HepG2 (cell line): Measurements from ENCODE around the gene MAP1LC3B. TPM values are rescaled to one million over a fixed set of nuclear protein-coding genes. Genes with fewer than 3 reads are reported as not detected.

Source experiments
- ATM ChIP-seq: fragments of 450-650 bp; IDR thresholded peaks from 2 replicates; pipeline ENCODE4 v1.7.1; 2017; ENCODE audit warnings: mild to moderate bottlenecking, borderline replicate concordance
- CCAR2 ChIP-seq: fragments of 200-400 bp; formaldehyde crosslinking; optimal IDR thresholded peaks from 2 replicates; pipeline ENCODE3; 2018; ENCODE audit warnings: low read depth, mild to moderate bottlenecking, low read length, moderate library complexity
- ELF4 ChIP-seq: sonication (generic); formaldehyde crosslinking; IDR thresholded peaks from 2 replicates; pipeline ENCODE4 v1.5.0; 2020; ENCODE audit warnings: missing genetic modification reagents, mild to moderate bottlenecking, moderate library complexity, borderline replicate concordance
- GATA4 ChIP-seq: sonication (generic); IDR thresholded peaks from 2 replicates; pipeline ENCODE4 v1.6.1; 2016; ENCODE audit warnings: antibody characterized with exemption, low read depth, borderline replicate concordance
- NFIC ChIP-seq: IDR thresholded peaks from 2 replicates; pipeline ENCODE4 v1.6.1; 2012; ENCODE audit warnings: mild to moderate bottlenecking, low read length, inconsistent platforms
- NONO ChIP-seq, 2 experiments: fragments of 450-650 bp in 1 of 2; sonication (generic) in 1 of 2; formaldehyde crosslinking in 1 of 2; IDR thresholded peaks in 1 of 2; conservative IDR thresholded peaks in 1 of 2; 2 replicates each; pipeline versions ENCODE4 v1.6.1 to v1.8.0; 2017 to 2022; ENCODE audit warnings: mild to moderate bottlenecking in 1 of 2, missing genetic modification reagents in 1 of 2, moderate library complexity in 1 of 2
- NR0B2 ChIP-seq: sonication (generic); formaldehyde crosslinking; IDR thresholded peaks from 2 replicates; pipeline ENCODE4 v1.4.0; 2020; ENCODE audit warnings: mild to moderate bottlenecking, missing genetic modification reagents
- RAD21 ChIP-seq: fragments of 450-650 bp; formaldehyde crosslinking; IDR thresholded peaks from 2 replicates; pipeline ENCODE4 v1.5.0; 2020; ENCODE audit warnings: mild to moderate bottlenecking
- RFX3 ChIP-seq: IDR thresholded peaks from 2 replicates; pipeline ENCODE4 v1.6.1; 2016; ENCODE audit warnings: missing biosample characterization, missing genetic modification reagents
- SRY ChIP-seq: sonication (generic); formaldehyde crosslinking; IDR thresholded peaks from 2 replicates; pipeline ENCODE4 v1.8.0; 2022; ENCODE audit warnings: mild to moderate bottlenecking, missing genetic modification reagents
- ZBTB39 ChIP-seq: sonication (generic); formaldehyde crosslinking; IDR thresholded peaks from 2 replicates; pipeline ENCODE4 v1.5.0; 2020; ENCODE audit warnings: missing genetic modification reagents
- ZNF18 ChIP-seq: sonication (generic); formaldehyde crosslinking; IDR thresholded peaks from 2 replicates; pipeline ENCODE4 v1.8.0; 2022; ENCODE audit warnings: mild to moderate bottlenecking, missing genetic modification reagents; ENCODE audit not compliant: insufficient replicate concordance
- ZNF224 ChIP-seq: sonication (generic); formaldehyde crosslinking; IDR thresholded peaks from 2 replicates; pipeline ENCODE4 v1.5.0; 2020; ENCODE audit warnings: mild to moderate bottlenecking, missing genetic modification reagents
- ZNF296 ChIP-seq: sonication (generic); formaldehyde crosslinking; conservative IDR thresholded peaks from 2 replicates; pipeline ENCODE4 v1.5.0; 2020; ENCODE audit warnings: mild to moderate bottlenecking, missing genetic modification reagents
- ZNF563 ChIP-seq: sonication (generic); formaldehyde crosslinking; IDR thresholded peaks from 2 replicates; pipeline ENCODE4 v1.8.0; 2022; ENCODE audit warnings: mild to moderate bottlenecking, moderate library complexity, missing genetic modification reagents
- ZNF609 ChIP-seq: sonication (generic); formaldehyde crosslinking; IDR thresholded peaks from 2 replicates; pipeline ENCODE4 v1.4.0; 2020; ENCODE audit warnings: mild to moderate bottlenecking, missing genetic modification reagents, borderline replicate concordance
- ZNF773 ChIP-seq: sonication (generic); formaldehyde crosslinking; IDR thresholded peaks from 2 replicates; pipeline ENCODE4 v1.4.0; 2020; ENCODE audit warnings: missing genetic modification reagents, borderline replicate concordance
- ZNF782 ChIP-seq: sonication (generic); formaldehyde crosslinking; IDR thresholded peaks from 2 replicates; pipeline ENCODE4 v1.4.0; 2020; ENCODE audit warnings: missing genetic modification reagents, mild to moderate bottlenecking, borderline replicate concordance
- ZNF850 ChIP-seq: sonication (generic); formaldehyde crosslinking; conservative IDR thresholded peaks from 2 replicates; pipeline ENCODE4 v1.9.0; 2021; ENCODE audit warnings: mild to moderate bottlenecking, missing genetic modification reagents
- polyA plus RNA-seq, 8 experiments: library from polyadenylated mRNA; depleted of rRNA in 3 of 8; stranded (reverse) in 7 of 8; unstranded in 1 of 8; fragments of >200 nt; fragmentation: Illumina TruSeq in 4 of 8; extraction: Trizol in 4 of 8; gene quantifications; 2 replicates each; pipeline versions ENCODE4 v1.2.1 to v1.2.3, GENCODE V29; 2011 to 2016; ENCODE audit warnings: low read depth in 4 of 8, missing spikeins in 1 of 8, mixed read lengths in 1 of 8; ENCODE audit not compliant: insufficient read depth in 1 of 8
- total RNA-seq, 5 experiments: library from RNA; depleted of rRNA; stranded (reverse); fragments of >200 nt; fragmentation: Illumina TruSeq; extraction: Trizol; gene quantifications; 2 replicates each; pipeline ENCODE4 v1.2.3, GENCODE V29; 2016; ENCODE audit warnings: low read depth in 1 of 5

MAP1LC3B gene
- total and polyA plus RNA-seq, 2 of the 13 experiments (the other 11 are each of a cell fraction or from before 2014, with no cell fraction given), result 15.7 to 37.4 TPM

- peak; percentile 86 for TF ChIP-seq ZNF18 (CRISPR knock-in tag)
- peak; percentile 97 for TF ChIP-seq ELF4 (CRISPR knock-in tag)
- TF ChIP-seq RAD21 (CRISPR knock-in tag), result peak; percentile 61
- TF ChIP-seq RFX3 (CRISPR knock-in tag), result 0 out of 2 replicates have a peak, but pooled peaks have one; percentile 10
- TF ChIP-seq ZNF224, result peak; percentile 48; the same call in 1 of the 2 replicates
- TF ChIP-seq GATA4, result no peak
- TF ChIP-seq ZNF850 (CRISPR knock-in tag), result no peak; the same call in 1 of the 2 replicates
- peak; percentile 75; the same call in 1 of the 2 replicates for TF ChIP-seq ZNF563 (CRISPR knock-in tag)
- TF ChIP-seq ZNF296, result no peak
- no peak for TF ChIP-seq ATM
- TF ChIP-seq ZNF609 (CRISPR knock-in tag), result peak; percentile 61; the same call in 1 of the 2 replicates
- peak; percentile 93 for TF ChIP-seq SRY (CRISPR knock-in tag)
- peak; percentile 82; the same call in 1 of the 2 replicates for TF ChIP-seq ZNF773 (CRISPR knock-in tag)
- peak; percentile 33; the same call in 1 of the 2 replicates for TF ChIP-seq NR0B2 (CRISPR knock-in tag)
- no peak for TF ChIP-seq CCAR2
- no peak for TF ChIP-seq NONO (IDR thresholded peaks at IDR 0.05)
- peak; percentile 99 for TF ChIP-seq NONO (CRISPR knock-in tag; conservative IDR thresholded peaks at IDR 0.05)
- TF ChIP-seq NFIC, result no peak
- no peak; the same call in none of the 2 replicates for TF ChIP-seq ZNF782 (CRISPR knock-in tag)
- TF ChIP-seq ZBTB39 (CRISPR knock-in tag), result no peak; the same call in 1 of the 2 replicates
These were observed at the start of gene MAP1LC3B (continued) for GRCh38 chr16:87391950-87392820.
